Endothelial cell of umbilical vein (primary cell): ENCODE data around the gene TEK.

Experiments
- GATA2 ChIP-seq: IDR thresholded peaks from 2 replicates; pipeline ENCODE4 v1.7.0; 2011; ENCODE audit warnings: low read depth, mild to moderate bottlenecking, moderate library complexity, mixed read lengths, low read length; ENCODE audit not compliant: insufficient read length, insufficient read depth
- TF ChIP-seq, protein P1 (sequence below): IDR thresholded peaks from 2 replicates; pipeline ENCODE4 v1.6.1; 2011; ENCODE audit not compliant: insufficient read depth, insufficient read length

DNA sequence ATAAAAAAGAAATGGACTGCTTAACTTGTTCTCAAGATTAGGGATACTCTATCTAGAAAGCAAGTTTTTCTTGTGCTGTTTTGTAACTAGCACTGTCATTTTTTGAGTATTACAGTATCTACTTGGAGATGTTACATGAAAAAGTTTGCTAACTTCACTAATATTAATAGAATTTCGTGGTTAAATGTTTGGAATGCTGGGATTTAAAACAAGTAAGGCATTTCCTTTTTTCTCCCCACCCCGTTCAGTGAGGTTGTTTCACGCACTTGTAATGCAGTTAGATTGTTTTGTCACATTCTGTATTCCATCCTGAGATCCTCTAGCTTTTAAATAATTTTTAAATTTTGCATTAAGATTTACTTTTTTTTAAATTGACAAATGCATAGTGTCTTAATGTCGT is 20.0 kb upstream of the TEK start:
- TF ChIP-seq, protein P1, sequence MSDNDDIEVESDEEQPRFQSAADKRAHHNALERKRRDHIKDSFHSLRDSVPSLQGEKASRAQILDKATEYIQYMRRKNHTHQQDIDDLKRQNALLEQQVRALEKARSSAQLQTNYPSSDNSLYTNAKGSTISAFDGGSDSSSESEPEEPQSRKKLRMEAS, result no peak
- no peak for TF ChIP-seq GATA2
